GM06990 (cell line): ENCODE data around the gene CAPNS2.

ENCODE experiments used
- DNase-seq: peaks from one replicate; pipeline ENCODE4 v3.0.0-alpha.2; 2011; ENCODE audit not compliant: insufficient read length; ENCODE audit errors: extremely low read depth
- H3K27me3 ChIP-seq: replicated peaks from 2 replicates; pipeline ENCODE4 v1.6.0; 2011; ENCODE audit warnings: low read length; ENCODE audit not compliant: control insufficient read depth, insufficient read depth
- H3K36me3 ChIP-seq: 2 replicates; pipeline ENCODE4 v1.5.1; 2011; ENCODE audit warnings: low read length; ENCODE audit not compliant: control insufficient read depth, insufficient read depth
- H3K4me3 ChIP-seq: replicated peaks from 2 replicates; pipeline ENCODE4 v1.5.1; 2011; ENCODE audit warnings: low read depth, mild to moderate bottlenecking, control low read depth, low read length
- CTCF ChIP-seq: IDR thresholded peaks from 2 replicates; pipeline ENCODE4 v1.5.1; 2011; ENCODE audit warnings: low read length, control low read depth, mild to moderate bottlenecking, inconsistent platforms; ENCODE audit not compliant: insufficient read depth, poor library complexity, severe bottlenecking

Gene CAPNS2

GRCh38 chr16:55566432-55567175 lies at the start of gene CAPNS2:
TSS of gene CAPNS2 (plus strand) at chr16:55566684. CDS start at chr16:55566757, 73 bp downstream.
- no peak for TF ChIP-seq CTCF
- H3K4me3 ChIP-seq = no peak within 1 kb of the TSS
- no peak for DNase-seq
- H3K36me3 ChIP-seq = no peaks in the 10 kb centered on the region
- H3K27me3 ChIP-seq = no peaks in the 10 kb centered on the region

GRCh38 chr16:55521792-55522191 lies 44.7 kb upstream of the CAPNS2 start:
- H3K27me3 ChIP-seq = no peaks in the 10 kb centered on the region
- DNase-seq = no peak
- H3K4me3 ChIP-seq = no peak overlapping the region
- TF ChIP-seq CTCF = no peak
- no peaks in the 10 kb centered on the region for H3K36me3 ChIP-seq

- no peak for DNase-seq
- no peak overlapping the region for H3K4me3 ChIP-seq
- H3K36me3 ChIP-seq = no peaks in the 10 kb centered on the region
These were observed 40.0 kb upstream of the CAPNS2 start for GRCh38 chr16:55526441-55526840.

GRCh38 chr16:55527885-55528284 lies 38.6 kb upstream of the CAPNS2 start:
- no peaks in the 10 kb centered on the region for H3K27me3 ChIP-seq
- H3K4me3 ChIP-seq = no peak overlapping the region
- no peak for DNase-seq
- no peak for TF ChIP-seq CTCF
- no peaks in the 10 kb centered on the region for H3K36me3 ChIP-seq

More at GRCh38 chr16:55526441-55526840, 40.0 kb upstream of the CAPNS2 start:
- no peaks in the 10 kb centered on the region for H3K27me3 ChIP-seq
- no peak for TF ChIP-seq CTCF

- TF ChIP-seq CTCF = no peak
- no peaks in the 10 kb centered on the region for H3K36me3 ChIP-seq
- H3K27me3 ChIP-seq = no peaks in the 10 kb centered on the region
- DNase-seq = no peak
- no peak overlapping the region for H3K4me3 ChIP-seq
These were observed 37.5 kb upstream of the CAPNS2 start for GRCh38 chr16:55529018-55529417.
